NCI-H446 treated with DMSO at 0.1 percent for 48 hours (cell line): ENCODE results near the gene BAIAP2.
"Not testable (repeated sequence)": the region's sequence is repeated elsewhere in the genome, so short reads cannot be mapped to it uniquely, and the experiment has no call there.

Experiments used
- DNase-seq: peaks from one replicate; lab custom pipeline; 2025; lab: John Stamatoyannopoulos, UW

Gene BAIAP2

DNA sequence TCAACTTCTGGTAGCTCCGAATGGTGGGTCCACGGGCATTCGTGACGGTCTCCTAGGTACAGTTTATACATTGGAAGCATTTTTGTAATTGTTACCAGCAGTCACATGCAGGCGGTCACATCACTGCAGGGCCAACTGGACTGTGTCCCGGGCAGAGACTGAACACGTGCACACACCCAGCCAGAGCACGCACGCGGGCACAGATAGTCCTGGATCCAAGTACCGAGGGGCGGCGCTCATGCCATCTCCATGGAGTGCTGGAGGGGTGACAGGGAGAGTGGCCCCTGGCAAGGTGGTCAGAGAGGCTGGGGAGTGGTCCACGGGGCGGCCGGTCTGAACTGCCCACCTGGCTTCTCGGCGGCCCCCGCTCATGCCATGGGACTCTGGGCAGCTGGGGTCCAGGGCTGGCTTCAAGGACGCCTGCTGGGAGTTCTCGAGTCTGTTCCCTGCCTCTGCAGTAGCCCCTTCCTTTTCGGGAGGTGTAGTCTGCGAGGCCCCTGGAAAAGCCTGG, 34.2 kb downstream of the BAIAP2 start:
- DNase-seq, result no peak

- no peak for DNase-seq
These were observed 35.7 kb downstream of the BAIAP2 start for GRCh38 chr17:81070541-81071246.

DNA sequence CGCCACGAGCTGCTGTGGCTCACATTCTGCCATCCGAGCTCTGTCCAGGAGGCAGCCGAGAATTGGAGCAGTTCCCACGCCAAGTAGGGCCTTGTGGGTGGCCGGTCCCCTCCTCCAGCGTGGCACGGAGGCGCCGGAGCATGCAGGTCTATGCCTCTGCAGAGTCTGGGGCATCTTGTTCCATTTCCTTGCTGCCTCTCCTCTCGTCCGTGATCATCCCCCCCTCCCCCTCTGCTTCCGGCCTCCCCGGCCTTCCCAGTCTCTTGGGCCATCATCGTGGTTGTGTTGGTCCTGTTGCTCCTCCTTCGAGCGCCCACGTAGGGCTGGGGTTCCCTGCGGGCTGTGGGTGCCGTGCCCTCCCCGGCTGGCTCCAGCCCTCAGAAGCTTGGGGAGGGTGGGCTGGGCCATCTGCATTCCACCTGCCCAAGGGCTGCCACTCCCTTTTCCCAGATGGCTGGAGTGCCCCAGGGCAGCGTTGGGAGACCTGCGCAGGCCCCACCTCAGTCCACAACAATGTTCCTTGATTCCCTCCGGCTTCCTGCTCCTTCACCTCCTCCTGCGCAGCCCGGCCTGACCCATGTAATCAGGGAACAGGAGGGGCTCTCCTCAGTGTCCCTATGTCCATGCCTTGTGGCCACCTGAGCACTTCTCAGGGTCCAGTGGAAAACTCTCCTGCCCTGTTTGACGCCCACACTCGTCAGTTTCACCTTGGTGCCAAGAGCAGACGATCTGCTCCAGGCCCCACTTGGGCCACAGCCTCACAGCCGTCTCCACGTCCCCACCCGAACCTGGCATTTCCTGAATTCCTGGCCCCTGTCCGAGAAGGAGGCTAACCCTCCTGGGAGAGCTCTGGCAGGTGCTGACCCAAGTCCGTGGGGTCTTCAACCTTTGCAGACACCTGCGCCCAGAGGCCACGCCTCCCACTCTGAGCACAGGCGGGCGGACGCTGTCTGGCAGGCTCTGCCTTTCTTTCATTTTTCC, 37.1 kb downstream of the BAIAP2 start:
- DNase-seq, result no peak

- DNase-seq, result no peak
These were observed 39.3 kb downstream of the BAIAP2 start for GRCh38 chr17:81073967-81074839.

DNA sequence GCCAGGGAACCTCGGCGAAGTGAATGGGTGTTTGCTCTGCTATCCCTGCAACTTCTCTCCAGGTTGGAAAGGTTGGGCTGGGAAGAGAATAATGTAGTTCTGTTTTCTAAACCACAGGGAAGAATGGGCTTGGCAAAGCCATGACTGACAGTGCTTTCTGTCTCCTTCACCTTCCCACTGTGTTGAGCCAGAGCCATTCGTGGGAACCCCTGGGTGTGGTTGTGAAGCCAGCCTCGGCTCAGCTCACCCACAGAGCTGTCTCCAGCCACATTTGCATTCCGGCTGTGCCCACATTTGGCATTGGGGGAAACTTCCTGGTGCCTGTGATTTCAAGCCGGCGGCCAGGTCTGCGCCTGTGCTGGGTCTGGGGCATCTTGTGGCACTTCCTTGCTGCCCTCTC, 39.9 kb downstream of the BAIAP2 start:
- DNase-seq, result no peak

- DNase-seq, result no peak
These were observed 40.4 kb downstream of the BAIAP2 start for GRCh38 chr17:81075307-81075706.

DNA sequence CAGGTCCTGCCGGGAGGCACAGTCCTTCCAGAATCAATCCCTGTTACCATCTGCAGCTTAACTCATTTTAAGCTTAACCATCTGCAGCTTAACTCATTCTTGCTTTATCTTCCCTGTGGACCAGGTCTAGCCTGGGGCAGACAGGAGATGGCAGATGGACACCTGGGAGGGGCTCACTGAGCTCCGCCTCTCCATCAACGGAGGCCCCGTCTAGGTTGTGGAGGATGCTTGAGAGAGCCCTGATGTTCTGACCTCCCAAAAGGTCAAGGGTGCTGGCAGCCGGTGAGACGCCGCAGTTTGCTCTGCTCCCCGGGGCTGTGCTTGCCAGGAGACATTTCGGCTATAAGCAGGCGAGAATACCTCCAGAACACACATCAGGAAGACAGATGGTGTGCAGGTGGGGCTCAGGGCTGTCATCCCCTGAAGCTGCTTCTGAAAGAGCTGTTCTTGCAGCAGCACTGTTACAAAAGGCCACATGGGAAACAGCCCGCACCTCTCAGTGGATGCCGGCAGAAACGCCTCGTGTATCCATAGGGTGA, 41.3 kb downstream of the BAIAP2 start:
- no peak for DNase-seq

DNA sequence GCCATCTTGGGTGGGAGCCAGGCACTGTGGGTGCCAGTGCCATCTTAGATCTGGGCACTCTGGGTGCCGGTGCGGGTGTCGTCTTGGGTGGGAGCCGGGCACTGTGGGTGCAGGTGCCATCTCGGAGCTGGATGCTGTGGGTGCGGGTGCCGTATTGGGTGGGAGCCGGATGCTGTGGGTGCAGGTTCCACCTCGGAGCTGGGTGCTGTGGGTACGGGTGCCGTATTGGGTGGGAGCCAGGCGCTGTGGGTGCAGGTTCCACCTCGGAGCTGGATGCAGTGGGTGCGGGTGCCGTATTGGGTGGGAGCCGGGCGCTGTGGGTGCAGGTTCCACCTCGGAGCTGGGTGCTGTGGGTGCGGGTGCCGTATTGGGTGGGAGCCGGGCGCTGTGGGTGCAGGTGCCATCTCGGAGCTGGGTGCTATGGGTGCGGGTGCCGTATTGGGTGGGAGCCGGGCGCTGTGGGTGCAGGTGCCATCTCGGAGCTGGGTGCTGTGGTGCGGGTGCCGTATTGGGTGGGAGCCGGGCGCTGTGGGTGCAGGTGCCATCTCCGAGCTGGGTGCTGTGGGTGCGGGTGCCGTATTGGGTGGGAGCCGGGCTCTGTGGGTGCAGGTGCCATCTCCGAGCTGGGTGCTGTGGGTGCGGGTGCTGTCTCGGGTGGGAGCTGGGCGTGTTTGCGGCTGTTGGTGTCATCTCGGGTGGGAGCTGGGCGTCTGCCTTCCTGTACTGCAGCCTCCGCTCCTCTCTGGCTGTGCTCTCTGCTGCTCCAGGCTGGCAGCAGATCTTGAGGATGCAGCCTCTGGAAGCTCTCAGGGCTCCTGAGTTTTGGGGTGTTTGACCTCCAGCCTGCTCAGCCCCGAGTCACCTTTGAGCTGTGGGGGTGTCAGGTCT, 43.3 kb downstream of the BAIAP2 start:
- not testable (repeated sequence) for DNase-seq

DNA sequence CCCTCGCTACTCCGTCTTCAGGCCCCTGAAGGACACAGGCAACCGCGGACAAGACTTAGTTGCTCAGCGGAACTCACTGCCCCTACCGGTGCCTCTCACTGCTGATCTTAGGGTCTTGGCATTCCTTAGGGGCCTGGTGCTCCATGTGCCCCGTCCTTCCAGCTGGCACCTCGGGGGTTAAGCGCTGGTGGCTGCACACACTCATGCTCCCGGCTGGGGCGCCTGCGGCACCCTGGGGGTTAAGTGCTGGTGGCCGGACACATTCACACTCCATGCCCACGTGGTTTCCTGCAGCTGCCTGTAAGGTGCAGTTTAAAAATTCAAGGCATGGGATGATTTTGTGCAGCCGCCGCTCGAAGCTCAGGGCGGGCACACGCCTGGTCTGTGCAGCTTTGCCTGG, 45.1 kb downstream of the BAIAP2 start:
- DNase-seq, result no peak

GRCh38 chr17:81081222-81082176, 46.5 kb downstream of the BAIAP2 start:
- DNase-seq, result no peak

DNA sequence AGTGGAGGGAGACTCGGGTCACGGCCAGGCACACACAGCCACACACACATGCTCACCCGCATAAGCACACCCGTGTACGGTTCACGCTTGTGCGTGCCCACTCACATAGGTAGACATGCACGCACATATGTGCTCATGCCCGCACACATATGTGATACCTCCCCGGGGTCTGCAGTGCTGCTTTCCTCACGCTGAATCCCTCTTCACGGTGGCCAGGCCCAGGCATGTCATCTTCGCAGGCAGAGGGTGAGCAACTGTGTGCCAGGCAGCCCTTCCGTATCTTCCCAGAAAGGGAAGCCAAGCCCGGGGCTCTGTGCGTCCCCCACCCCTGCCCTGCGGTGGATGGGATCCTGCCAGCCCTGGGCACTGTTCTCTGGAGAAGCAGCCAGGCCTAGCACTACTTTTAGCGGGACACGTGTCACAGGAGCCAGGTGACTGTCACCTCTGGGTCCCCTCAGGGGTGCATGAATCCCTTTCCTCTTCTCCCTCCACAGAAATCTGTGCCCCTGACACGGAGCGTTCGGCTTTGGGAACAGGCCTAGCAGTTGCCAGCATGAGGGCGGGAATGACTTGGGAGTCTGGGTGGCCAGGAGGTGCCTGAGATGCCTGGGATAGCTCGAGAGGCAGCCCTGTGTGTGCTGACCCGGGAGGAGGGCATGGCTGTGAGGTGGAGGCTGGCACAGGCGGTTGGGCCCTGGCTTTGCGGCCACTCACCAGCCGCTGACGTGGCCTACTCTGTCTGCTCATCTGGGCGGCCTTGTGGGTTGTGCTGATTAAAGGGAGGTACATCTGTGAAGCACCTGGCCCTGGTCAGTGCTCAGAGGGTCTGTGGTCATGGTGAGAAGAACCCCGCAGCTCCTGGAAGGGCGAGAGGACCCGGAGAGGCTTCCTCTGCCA, 47.5 kb downstream of the BAIAP2 start:
- DNase-seq, result no peak

GRCh38 chr17:81083125-81083765, 48.3 kb downstream of the BAIAP2 start:
- no peak for DNase-seq

- DNase-seq, result no peak
These were observed 49.9 kb downstream of the BAIAP2 start for GRCh38 chr17:81084680-81085419.

GRCh38 chr17:81085420-81085911, 50.5 kb downstream of the BAIAP2 start:
- no peak for DNase-seq

GRCh38 chr17:81086789-81087551, 52.0 kb downstream of the BAIAP2 start:
- DNase-seq, result no peak
